Measurements from ENCODE around the gene NPAT. TPM values are rescaled to one million over a fixed set of nuclear protein-coding genes. Genes with fewer than 3 reads are reported as not detected.

The NPAT gene
- total and polyA plus RNA-seq, 10 of the 15 experiments (the other 5 are each of a cell fraction or from before 2014, with no cell fraction given), result 7.5 to 32.8 (median 20.1) TPM

DNA sequence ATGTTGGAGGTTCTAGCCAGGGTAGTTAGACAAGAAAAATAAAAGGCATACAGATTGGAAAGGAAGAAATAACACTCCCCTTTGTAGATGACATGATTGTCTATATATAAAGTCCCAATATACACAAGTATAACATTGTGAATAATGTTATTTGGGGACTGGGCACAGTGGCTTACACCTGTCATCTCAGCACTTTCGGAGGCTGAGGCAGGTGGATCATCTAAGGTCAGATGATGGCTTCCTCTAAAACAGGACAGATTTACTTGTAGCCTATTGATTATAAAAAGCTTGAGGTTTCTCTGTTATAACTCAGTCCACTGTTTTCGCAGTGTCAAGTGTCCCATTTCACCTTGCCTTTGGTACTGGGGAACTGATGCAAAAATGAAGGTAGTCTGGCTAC is 20.0 kb upstream of the NPAT start:
- RAD21 ChIA-PET (ENCODE audit: unreplicated experiment), result no interaction called here
- no peaks in the 10 kb centered on the region for H3K27me3 ChIP-seq (replicated peaks in 1 of 2; ENCODE audit: control insufficient read depth in 2 of 2, insufficient read depth in 2 of 2, low read length in 1 of 2)
- H3K79me2 ChIP-seq (ENCODE audit: control insufficient read depth, insufficient read depth, low read length), result no peaks in the 10 kb centered on the region
- POLR2A ChIA-PET, result no interaction called here
- no peak overlapping the region for H3K4me3 ChIP-seq
- H3K9me3 ChIP-seq (replicated peaks; ENCODE audit: control insufficient read depth, insufficient read depth, low read length), result no peaks in the 10 kb centered on the region
- H3K9ac ChIP-seq (ENCODE audit: control insufficient read depth, insufficient read depth, low read length), result no peak overlapping the region
- H4K20me1 ChIP-seq (ENCODE audit: control insufficient read depth, insufficient read depth), result no peaks in the 10 kb centered on the region
- H3K36me3 ChIP-seq (ENCODE audit: control insufficient read depth in 2 of 2, insufficient read depth in 2 of 2, low read length in 1 of 2), result peaks cover 0 to 11% of the 10 kb centered on the region in 2 experiments; a peak in 1 of 4 replicates
- DNase-seq (ENCODE audit: low read depth, low spot score) (no peak), FAIRE-seq (no peak), ATAC-seq (no peak)
- no peak overlapping the region for H3K27ac ChIP-seq (ENCODE audit: control insufficient read depth, insufficient read depth)
- H3K4me2 ChIP-seq (ENCODE audit: control insufficient read depth, insufficient read depth), result no peak overlapping the region
- peaks cover under 1% of the 10 kb centered on the region for H3K4me1 ChIP-seq (ENCODE audit: control insufficient read depth, insufficient read depth, low read length)
- TF ChIP-seq FOXM1 (IDR thresholded peaks at IDR 0.05; ENCODE audit: low read depth, low read length), result no peak
- no peak for TF ChIP-seq RUNX3 (IDR thresholded peaks at IDR 0.05; ENCODE audit: low read length)
- TF ChIP-seq CREM (IDR thresholded peaks at IDR 0.05; ENCODE audit: low read depth), result no peak
- TF ChIP-seq KDM1A (IDR thresholded peaks at IDR 0.05; ENCODE audit: borderline replicate concordance), result no peak
- no peak for TF ChIP-seq NFYA (IDR thresholded peaks at IDR 0.05; ENCODE audit: borderline replicate concordance, low read depth, low read length)
- TF ChIP-seq RCOR1 (conservative IDR thresholded peaks at IDR 0.05; ENCODE audit: low read depth, low read length), result no peak
- TF ChIP-seq ZSCAN29 (IDR thresholded peaks at IDR 0.05), result no peak
- no peak for TF ChIP-seq STAT3 (IDR thresholded peaks at IDR 0.05; ENCODE audit: low read depth, low read length)
- TF ChIP-seq, protein P1, sequence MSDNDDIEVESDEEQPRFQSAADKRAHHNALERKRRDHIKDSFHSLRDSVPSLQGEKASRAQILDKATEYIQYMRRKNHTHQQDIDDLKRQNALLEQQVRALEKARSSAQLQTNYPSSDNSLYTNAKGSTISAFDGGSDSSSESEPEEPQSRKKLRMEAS (IDR thresholded peaks at IDR 0.05; ENCODE audit: low read depth, low read length), result no peak
- TF ChIP-seq TBL1XR1 (IDR thresholded peaks at IDR 0.05; ENCODE audit: low read depth, low read length), result no peak
- TF ChIP-seq, protein P2, sequence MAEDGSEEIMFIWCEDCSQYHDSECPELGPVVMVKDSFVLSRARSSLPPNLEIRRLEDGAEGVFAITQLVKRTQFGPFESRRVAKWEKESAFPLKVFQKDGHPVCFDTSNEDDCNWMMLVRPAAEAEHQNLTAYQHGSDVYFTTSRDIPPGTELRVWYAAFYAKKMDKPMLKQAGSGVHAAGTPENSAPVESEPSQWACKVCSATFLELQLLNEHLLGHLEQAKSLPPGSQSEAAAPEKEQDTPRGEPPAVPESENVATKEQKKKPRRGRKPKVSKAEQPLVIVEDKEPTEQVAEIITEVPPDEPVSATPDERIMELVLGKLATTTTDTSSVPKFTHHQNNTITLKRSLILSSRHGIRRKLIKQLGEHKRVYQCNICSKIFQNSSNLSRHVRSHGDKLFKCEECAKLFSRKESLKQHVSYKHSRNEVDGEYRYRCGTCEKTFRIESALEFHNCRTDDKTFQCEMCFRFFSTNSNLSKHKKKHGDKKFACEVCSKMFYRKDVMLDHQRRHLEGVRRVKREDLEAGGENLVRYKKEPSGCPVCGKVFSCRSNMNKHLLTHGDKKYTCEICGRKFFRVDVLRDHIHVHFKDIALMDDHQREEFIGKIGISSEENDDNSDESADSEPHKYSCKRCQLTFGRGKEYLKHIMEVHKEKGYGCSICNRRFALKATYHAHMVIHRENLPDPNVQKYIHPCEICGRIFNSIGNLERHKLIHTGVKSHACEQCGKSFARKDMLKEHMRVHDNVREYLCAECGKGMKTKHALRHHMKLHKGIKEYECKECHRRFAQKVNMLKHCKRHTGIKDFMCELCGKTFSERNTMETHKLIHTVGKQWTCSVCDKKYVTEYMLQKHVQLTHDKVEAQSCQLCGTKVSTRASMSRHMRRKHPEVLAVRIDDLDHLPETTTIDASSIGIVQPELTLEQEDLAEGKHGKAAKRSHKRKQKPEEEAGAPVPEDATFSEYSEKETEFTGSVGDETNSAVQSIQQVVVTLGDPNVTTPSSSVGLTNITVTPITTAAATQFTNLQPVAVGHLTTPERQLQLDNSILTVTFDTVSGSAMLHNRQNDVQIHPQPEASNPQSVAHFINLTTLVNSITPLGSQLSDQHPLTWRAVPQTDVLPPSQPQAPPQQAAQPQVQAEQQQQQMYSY (CRISPR knock-in tag; IDR thresholded peaks at IDR 0.05), result no peak
- TF ChIP-seq JUND (IDR thresholded peaks at IDR 0.05; ENCODE audit: low read depth, low read length), result no peak
- TF ChIP-seq EGR1 (IDR thresholded peaks at IDR 0.05; ENCODE audit: borderline replicate concordance in 1 of 2, low read depth in 2 of 2, low read length in 2 of 2), result no peak
- TF ChIP-seq, protein P3, sequence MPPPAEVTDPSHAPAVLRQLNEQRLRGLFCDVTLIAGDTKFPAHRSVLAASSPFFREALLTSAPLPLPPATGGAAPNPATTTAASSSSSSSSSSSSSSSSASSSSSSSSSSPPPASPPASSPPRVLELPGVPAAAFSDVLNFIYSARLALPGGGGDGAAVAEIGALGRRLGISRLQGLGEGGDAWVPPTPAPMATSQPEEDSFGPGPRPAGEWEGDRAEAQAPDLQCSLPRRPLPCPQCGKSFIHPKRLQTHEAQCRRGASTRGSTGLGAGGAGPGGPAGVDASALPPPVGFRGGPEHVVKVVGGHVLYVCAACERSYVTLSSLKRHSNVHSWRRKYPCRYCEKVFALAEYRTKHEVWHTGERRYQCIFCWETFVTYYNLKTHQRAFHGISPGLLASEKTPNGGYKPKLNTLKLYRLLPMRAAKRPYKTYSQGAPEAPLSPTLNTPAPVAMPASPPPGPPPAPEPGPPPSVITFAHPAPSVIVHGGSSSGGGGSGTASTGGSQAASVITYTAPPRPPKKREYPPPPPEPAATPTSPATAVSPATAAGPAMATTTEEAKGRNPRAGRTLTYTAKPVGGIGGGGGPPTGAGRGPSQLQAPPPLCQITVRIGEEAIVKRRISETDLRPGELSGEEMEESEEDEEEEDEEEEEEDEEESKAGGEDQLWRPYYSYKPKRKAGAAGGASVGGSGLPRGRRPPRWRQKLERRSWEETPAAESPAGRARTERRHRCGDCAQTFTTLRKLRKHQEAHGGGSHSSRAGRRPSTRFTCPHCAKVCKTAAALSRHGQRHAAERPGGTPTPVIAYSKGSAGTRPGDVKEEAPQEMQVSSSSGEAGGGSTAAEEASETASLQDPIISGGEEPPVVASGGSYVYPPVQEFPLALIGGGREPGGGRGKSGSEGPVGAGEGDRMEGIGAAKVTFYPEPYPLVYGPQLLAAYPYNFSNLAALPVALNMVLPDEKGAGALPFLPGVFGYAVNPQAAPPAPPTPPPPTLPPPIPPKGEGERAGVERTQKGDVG (CRISPR knock-in tag; IDR thresholded peaks at IDR 0.05), result no peak
- no peak for TF ChIP-seq NFIC (IDR thresholded peaks at IDR 0.05; ENCODE audit: low read depth, low read length)
- TF ChIP-seq BRCA1 (IDR thresholded peaks at IDR 0.05; ENCODE audit: low read depth, low read length), result no peak
- TF ChIP-seq YY1 (IDR thresholded peaks at IDR 0.05; ENCODE audit: low read depth, low read length), result no peak
- TF ChIP-seq IRF4 (IDR thresholded peaks at IDR 0.05; ENCODE audit: low read depth, low read length), result no peak
- TF ChIP-seq KLF5 (IDR thresholded peaks at IDR 0.05; ENCODE audit: partially characterized antibody), result no peak
- SMC1A ChIA-PET (ENCODE audit: uncharacterized antibody, unreplicated experiment), result no interaction called here
- WGBS (ENCODE audit: insufficient coverage, insufficient replicate concordance, low lambda C conversion rate, missing lambda C conversion rate), result 100% methylated on average over 2 of the region's 2 CpGs
- intact Hi-C loops (cut with micrococcal nuclease; ENCODE audit: unreplicated experiment) (no loop called here), in situ Hi-C loops (cut with MboI) (no loop called here)
- CTCF ChIA-PET, result no interaction called here
- H2AFZ ChIP-seq (ENCODE audit: control insufficient read depth, low read depth, low read length), result no peak overlapping the region
- no TSS peak for BruUV-seq (replicated peaks)
